ENCODE data around the gene NRCAM.

DNA sequence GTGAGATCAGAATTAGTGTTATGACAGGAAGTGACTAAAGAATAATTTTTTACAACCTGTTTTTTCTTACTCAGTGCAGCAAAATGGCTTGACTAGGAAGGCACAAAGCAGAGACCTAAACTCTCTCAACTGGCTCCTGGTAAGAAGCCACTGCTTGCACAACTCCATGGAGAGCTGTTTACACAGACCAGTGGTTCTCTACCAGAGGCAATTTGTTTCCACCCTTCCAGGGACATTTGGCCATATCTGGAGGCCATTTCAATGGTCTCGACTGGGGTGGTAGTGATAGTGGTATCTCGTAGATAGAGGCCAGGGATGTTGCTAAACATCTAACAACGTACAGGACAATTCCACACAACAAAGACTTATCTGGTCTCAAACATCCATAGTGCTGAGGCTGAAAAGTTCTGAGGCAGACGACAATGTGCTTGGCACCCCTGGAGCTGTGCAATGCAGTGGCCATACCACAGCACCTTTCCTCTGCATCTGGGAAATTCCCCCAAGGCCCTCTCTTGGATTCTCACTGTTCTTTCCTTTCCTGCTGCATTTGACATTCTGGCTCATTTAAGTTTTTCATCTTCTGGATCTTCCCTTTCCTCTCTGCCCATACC, 220.7 kb downstream of the NRCAM start:
- no peak for TF ChIP-seq SUZ12 (IDR thresholded peaks at IDR 0.05)
- TF ChIP-seq ELF4 (IDR thresholded peaks at IDR 0.05), result no peak
- TF ChIP-seq FOXK2 (IDR thresholded peaks at IDR 0.05), result no peak
- TF ChIP-seq TARDBP (IDR thresholded peaks at IDR 0.05), result no peak
- TF ChIP-seq SP1 (IDR thresholded peaks at IDR 0.05), result no peak
- no peak for TF ChIP-seq FOXM1 (IDR thresholded peaks at IDR 0.05; ENCODE audit: borderline replicate concordance)
- TF ChIP-seq, protein P1, sequence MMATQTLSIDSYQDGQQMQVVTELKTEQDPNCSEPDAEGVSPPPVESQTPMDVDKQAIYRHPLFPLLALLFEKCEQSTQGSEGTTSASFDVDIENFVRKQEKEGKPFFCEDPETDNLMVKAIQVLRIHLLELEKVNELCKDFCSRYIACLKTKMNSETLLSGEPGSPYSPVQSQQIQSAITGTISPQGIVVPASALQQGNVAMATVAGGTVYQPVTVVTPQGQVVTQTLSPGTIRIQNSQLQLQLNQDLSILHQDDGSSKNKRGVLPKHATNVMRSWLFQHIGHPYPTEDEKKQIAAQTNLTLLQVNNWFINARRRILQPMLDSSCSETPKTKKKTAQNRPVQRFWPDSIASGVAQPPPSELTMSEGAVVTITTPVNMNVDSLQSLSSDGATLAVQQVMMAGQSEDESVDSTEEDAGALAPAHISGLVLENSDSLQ (IDR thresholded peaks at IDR 0.05), result no peak
- no peak for TF ChIP-seq HDGF (IDR thresholded peaks at IDR 0.05; ENCODE audit: borderline replicate concordance)
- TF ChIP-seq CTBP1 (IDR thresholded peaks at IDR 0.05; ENCODE audit: borderline replicate concordance), result no peak
- TF ChIP-seq BHLHE40 (IDR thresholded peaks at IDR 0.05; ENCODE audit: borderline replicate concordance), result no peak
- TF ChIP-seq LEF1 (IDR thresholded peaks at IDR 0.05; ENCODE audit: borderline replicate concordance), result no peak
- no peak for TF ChIP-seq FOXA1 (IDR thresholded peaks at IDR 0.05)
- no peak for TF ChIP-seq L3MBTL2 (conservative IDR thresholded peaks at IDR 0.05)
- no peak for TF ChIP-seq ZNF384 (IDR thresholded peaks at IDR 0.05)
